K562 (cell line): ENCODE data around the gene KCNK1. TPM values are rescaled to one million over a fixed set of nuclear protein-coding genes. Genes with fewer than 3 reads are reported as not detected.

ENCODE experiments used
- CEBPG ChIP-seq, 3 experiments: fragments of 200-800 bp in 1 of 3; sonication (Bioruptor generic) in 1 of 3; sonication (generic) in 1 of 3; formaldehyde crosslinking in 1 of 3; IDR thresholded peaks in 2 of 3; conservative IDR thresholded peaks in 1 of 3; 2 replicates each; pipeline versions ENCODE4 v1.6.1 to v1.8.0; 2016 to 2022; ENCODE audit warnings: missing compliant biosample characterization in 2 of 3, missing genetic modification characterization in 2 of 3, mild to moderate bottlenecking in 1 of 3, missing genetic modification reagents in 1 of 3
- E2F6 ChIP-seq, 2 experiments: IDR thresholded peaks; 2 replicates each; pipeline ENCODE4 v1.6.1; 2011; ENCODE audit warnings: borderline replicate concordance in 1 of 2, control low read depth in 1 of 2, low read depth in 1 of 2, low read length in 1 of 2, mild to moderate bottlenecking in 1 of 2, mixed read lengths in 1 of 2, moderate library complexity in 1 of 2; ENCODE audit not compliant: insufficient read depth in 1 of 2, insufficient read length in 1 of 2, poor library complexity in 1 of 2, severe bottlenecking in 1 of 2; ENCODE audit errors: extremely low read depth in 1 of 2
- ETS1 ChIP-seq: conservative IDR thresholded peaks from 2 replicates; pipeline ENCODE4 v1.6.1; 2011; ENCODE audit warnings: low read depth, mild to moderate bottlenecking, low read length; ENCODE audit not compliant: control insufficient read depth
- GTF2A2 ChIP-seq: IDR thresholded peaks from 2 replicates; pipeline ENCODE4 v1.6.1; 2016; ENCODE audit warnings: mild to moderate bottlenecking, missing genetic modification characterization, missing compliant biosample characterization
- GTF3C2 ChIP-seq: IDR thresholded peaks from 3 replicates; pipeline ENCODE4 v1.6.1; 2011; ENCODE audit warnings: borderline replicate concordance, mild to moderate bottlenecking, moderate library complexity; ENCODE audit not compliant: insufficient read length; ENCODE audit errors: extremely low read depth
- NFXL1 ChIP-seq: fragments of 450-650 bp; formaldehyde crosslinking; IDR thresholded peaks from 2 replicates; pipeline ENCODE4 v1.4.0; 2021; ENCODE audit warnings: mild to moderate bottlenecking
- RFX7 ChIP-seq: fragments of 250-450 bp; sonication (Bioruptor Pico); IDR thresholded peaks from 2 replicates; pipeline ENCODE4 v1.5.1; 2021; ENCODE audit warnings: mild to moderate bottlenecking
- TRIM28 ChIP-seq: fragments of 450-650 bp; IDR thresholded peaks from 2 replicates; pipeline ENCODE4 v1.6.1; 2017
- ZBTB7A ChIP-seq: IDR thresholded peaks from 2 replicates; pipeline ENCODE4 v1.6.1; 2011; ENCODE audit warnings: low read depth, mild to moderate bottlenecking, low read length, moderate library complexity, borderline replicate concordance; ENCODE audit not compliant: control insufficient read depth
- ZC3H8 ChIP-seq: fragments of 450-650 bp; IDR thresholded peaks from 2 replicates; pipeline ENCODE4 v1.6.1; 2017
- ZNF57 ChIP-seq: fragments of 450-650 bp; formaldehyde crosslinking; IDR thresholded peaks from 2 replicates; pipeline ENCODE4 v1.4.0; 2020; ENCODE audit warnings: mild to moderate bottlenecking, moderate library complexity
- ZNF764 ChIP-seq: fragments of 250-450 bp; sonication (Bioruptor Pico); IDR thresholded peaks from 2 replicates; pipeline ENCODE4 v1.4.0; 2020; ENCODE audit warnings: low read depth, mild to moderate bottlenecking, moderate library complexity
- ZSCAN32 ChIP-seq: fragments of 450-650 bp; formaldehyde crosslinking; IDR thresholded peaks from 2 replicates; pipeline ENCODE4 v1.4.0; 2020; ENCODE audit warnings: mild to moderate bottlenecking, moderate library complexity
- ZZZ3 ChIP-seq: fragments of 450-650 bp; IDR thresholded peaks from 2 replicates; pipeline ENCODE4 v1.6.1; 2016; ENCODE audit warnings: antibody characterized with exemption, mild to moderate bottlenecking, moderate library complexity
- polyA plus RNA-seq, 8 experiments: library from polyadenylated mRNA; depleted of rRNA in 4 of 8; stranded (reverse) in 5 of 8; unstranded in 3 of 8; fragments of >200 nt; fragmentation: Nextera tagmentation in 2 of 8; fragmentation: Illumina TruSeq in 1 of 8; extraction: Ambion mirVana in 2 of 8; extraction: Trizol in 1 of 8; gene quantifications; 2 replicates each; pipeline versions ENCODE4 v1.2.1 to v1.2.3, GENCODE V29; 2011 to 2014; ENCODE audit warnings: inconsistent platforms in 1 of 8, missing spikeins in 1 of 8
- total RNA-seq, 7 experiments: library from RNA; depleted of rRNA in 6 of 7; stranded (reverse); fragments of >200 nt in 6 of 7; fragmentation: Illumina TruSeq in 2 of 7; extraction: Trizol in 2 of 7; gene quantifications; 2 replicates each; pipeline versions ENCODE4 v1.2.1 to v1.2.3, GENCODE V29; 2011 to 2021; ENCODE audit warnings: low replicate concordance in 1 of 7
- TF ChIP-seq, protein P1 (sequence below): fragments of 450-650 bp; formaldehyde crosslinking; IDR thresholded peaks from 2 replicates; pipeline ENCODE4 v1.4.0; 2020; ENCODE audit warnings: mild to moderate bottlenecking, moderate library complexity
- TF ChIP-seq, protein P2 (sequence below), 3 experiments: IDR thresholded peaks in 2 of 3; conservative IDR thresholded peaks in 1 of 3; 2 replicates each; pipeline ENCODE4 v1.5.1; 2011 to 2012; ENCODE audit warnings: low read length in 3 of 3, mild to moderate bottlenecking in 3 of 3, control low read depth in 2 of 3, improper control_type of control experiment in 1 of 3, inconsistent platforms in 1 of 3, low read depth in 1 of 3, mixed read lengths in 1 of 3, moderate library complexity in 1 of 3; ENCODE audit not compliant: insufficient read depth in 2 of 3

The KCNK1 gene
- total and polyA plus RNA-seq, 9 of the 15 experiments (the other 6 are each of a cell fraction or from before 2014, with no cell fraction given): 3.1 to 22.7 (median 6.0) TPM

DNA sequence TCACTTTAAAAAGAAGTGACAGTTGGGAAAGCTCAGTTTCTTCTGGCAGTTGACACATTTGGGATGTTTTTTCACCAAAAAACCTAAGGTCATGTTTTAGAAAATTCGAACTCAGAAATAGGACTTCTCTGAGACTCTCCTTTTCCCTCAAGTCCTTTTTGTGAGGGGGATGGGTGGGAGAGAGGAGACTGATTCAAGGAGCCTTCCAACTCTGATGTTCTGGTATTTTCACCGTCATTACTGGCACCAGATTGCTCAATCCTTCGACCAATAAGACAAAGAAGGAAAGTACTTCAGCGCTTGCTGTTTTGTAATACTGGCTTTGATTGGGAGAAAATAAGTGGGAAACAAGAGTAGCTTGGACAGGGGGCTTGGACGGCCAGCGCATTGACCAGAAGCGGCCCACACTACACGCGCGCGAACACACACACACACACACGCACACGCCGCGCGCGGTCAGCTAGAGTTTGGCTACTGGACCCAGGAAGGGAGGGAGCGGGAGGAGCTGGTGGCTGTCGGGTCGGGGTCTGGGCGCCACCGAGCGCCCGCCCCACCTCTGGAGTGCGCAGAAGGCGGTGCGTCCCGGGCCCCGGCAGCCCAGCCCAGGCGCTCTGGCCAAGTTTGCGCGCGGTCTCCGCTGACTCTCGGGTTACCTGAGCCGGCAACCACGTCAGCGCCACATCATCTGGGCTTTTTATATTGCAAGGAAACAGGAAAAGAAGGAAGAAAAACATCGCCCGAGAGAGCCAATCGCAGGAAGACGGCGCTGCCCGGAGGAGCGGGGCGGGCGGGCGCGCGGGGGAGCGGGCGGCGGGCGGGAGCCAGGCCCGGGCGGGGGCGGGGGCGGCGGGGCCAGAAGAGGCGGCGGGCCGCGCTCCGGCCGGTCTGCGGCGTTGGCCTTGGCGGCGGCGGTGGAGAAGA lies at the start of gene KCNK1 (continued):
- TF ChIP-seq ETS1: 0 out of 2 replicates have a peak, but pooled peaks have one; percentile 6
- TF ChIP-seq ZSCAN32: no peak
- TF ChIP-seq ZNF764 (CRISPR knock-in tag): no peak
- TF ChIP-seq TRIM28: no peak
- TF ChIP-seq GTF3C2: no peak
- TF ChIP-seq RFX7 (CRISPR knock-in tag): no peak
- TF ChIP-seq ZZZ3: no peak
- TF ChIP-seq, protein P1, sequence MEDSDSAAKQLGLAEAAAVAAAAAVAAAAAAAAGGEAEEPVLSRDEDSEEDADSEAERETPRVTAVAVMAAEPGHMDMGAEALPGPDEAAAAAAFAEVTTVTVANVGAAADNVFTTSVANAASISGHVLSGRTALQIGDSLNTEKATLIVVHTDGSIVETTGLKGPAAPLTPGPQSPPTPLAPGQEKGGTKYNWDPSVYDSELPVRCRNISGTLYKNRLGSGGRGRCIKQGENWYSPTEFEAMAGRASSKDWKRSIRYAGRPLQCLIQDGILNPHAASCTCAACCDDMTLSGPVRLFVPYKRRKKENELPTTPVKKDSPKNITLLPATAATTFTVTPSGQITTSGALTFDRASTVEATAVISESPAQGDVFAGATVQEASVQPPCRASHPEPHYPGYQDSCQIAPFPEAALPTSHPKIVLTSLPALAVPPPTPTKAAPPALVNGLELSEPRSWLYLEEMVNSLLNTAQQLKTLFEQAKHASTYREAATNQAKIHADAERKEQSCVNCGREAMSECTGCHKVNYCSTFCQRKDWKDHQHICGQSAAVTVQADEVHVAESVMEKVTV (CRISPR knock-in tag): no peak
- TF ChIP-seq, protein P2, sequence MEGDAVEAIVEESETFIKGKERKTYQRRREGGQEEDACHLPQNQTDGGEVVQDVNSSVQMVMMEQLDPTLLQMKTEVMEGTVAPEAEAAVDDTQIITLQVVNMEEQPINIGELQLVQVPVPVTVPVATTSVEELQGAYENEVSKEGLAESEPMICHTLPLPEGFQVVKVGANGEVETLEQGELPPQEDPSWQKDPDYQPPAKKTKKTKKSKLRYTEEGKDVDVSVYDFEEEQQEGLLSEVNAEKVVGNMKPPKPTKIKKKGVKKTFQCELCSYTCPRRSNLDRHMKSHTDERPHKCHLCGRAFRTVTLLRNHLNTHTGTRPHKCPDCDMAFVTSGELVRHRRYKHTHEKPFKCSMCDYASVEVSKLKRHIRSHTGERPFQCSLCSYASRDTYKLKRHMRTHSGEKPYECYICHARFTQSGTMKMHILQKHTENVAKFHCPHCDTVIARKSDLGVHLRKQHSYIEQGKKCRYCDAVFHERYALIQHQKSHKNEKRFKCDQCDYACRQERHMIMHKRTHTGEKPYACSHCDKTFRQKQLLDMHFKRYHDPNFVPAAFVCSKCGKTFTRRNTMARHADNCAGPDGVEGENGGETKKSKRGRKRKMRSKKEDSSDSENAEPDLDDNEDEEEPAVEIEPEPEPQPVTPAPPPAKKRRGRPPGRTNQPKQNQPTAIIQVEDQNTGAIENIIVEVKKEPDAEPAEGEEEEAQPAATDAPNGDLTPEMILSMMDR (IDR thresholded peaks at IDR 0.05 in 2 of 3, conservative IDR thresholded peaks at IDR 0.05 in 1 of 3; ENCODE audit: insufficient read depth in 2 of 3, low read depth in 1 of 3, low read length in 3 of 3): no peak
- TF ChIP-seq ZNF57: no peak
- peak; percentile 57 to 60 for TF ChIP-seq E2F6 (IDR thresholded peaks at IDR 0.05; ENCODE audit: borderline replicate concordance in 1 of 2, extremely low read depth in 1 of 2, insufficient read depth in 1 of 2, insufficient read length in 1 of 2, low read depth in 1 of 2, low read length in 1 of 2, poor library complexity in 1 of 2, severe bottlenecking in 1 of 2)
- TF ChIP-seq ZBTB7A: no peak
- peak; percentile 73 for TF ChIP-seq CEBPG (CRISPR knock-in tag; IDR thresholded peaks at IDR 0.05)
- peak; percentile 87 to 88 for TF ChIP-seq CEBPG (tag; conservative IDR thresholded peaks at IDR 0.05 in 1 of 2, IDR thresholded peaks at IDR 0.05 in 1 of 2)
- TF ChIP-seq GTF2A2 (tag): no peak
- TF ChIP-seq NFXL1: no peak
- no peak for TF ChIP-seq ZC3H8
